DMS114 treated with DMSO at 0.1 percent for 48 hours (cell line): ENCODE measurements around the gene CENPI.
A peak's percentile ranks its signal among the peaks of the same experiment; 100 is the strongest.
"Not testable (repeated sequence)": the region's sequence is repeated elsewhere in the genome, so short reads cannot be mapped to it uniquely, and the experiment has no call there.

ENCODE experiments used
- DNase-seq: peaks from one replicate; lab custom pipeline; 2025; ENCODE audit not compliant: unreplicated experiment; lab: John Stamatoyannopoulos, UW

Gene CENPI

GRCh38 chrX:101097546-101098453 is at the start of gene CENPI:
TSS of gene CENPI (plus strand) at chrX:101098204. CDS start at chrX:101101071, 2,867 bp downstream.
- peak; percentile 94 for DNase-seq

- no peak for DNase-seq
These were observed 46.9 kb upstream of the CENPI start for GRCh38 chrX:101051153-101051548.

- peak; percentile 84 for DNase-seq
These were observed 46.3 kb upstream of the CENPI start, which contains the start of gene TRMT2B for GRCh38 chrX:101051549-101052302. TSS of gene TRMT2B (minus strand) at chrX:101052111. CDS start at chrX:101042289, 9,822 bp downstream.

- not testable (repeated sequence) for DNase-seq
These were observed 41.5 kb upstream of the CENPI start for GRCh38 chrX:101056551-101056950.

- no peak for DNase-seq
These were observed 40.8 kb upstream of the CENPI start for GRCh38 chrX:101057093-101057714.

GRCh38 chrX:101062176-101062575 is 35.8 kb upstream of the CENPI start:
- DNase-seq: no peak

- DNase-seq: no peak
These were observed 26.4 kb upstream of the CENPI start for GRCh38 chrX:101071582-101071981.

GRCh38 chrX:101078716-101079598 is 19.0 kb upstream of the CENPI start, which contains the start of gene TMEM35A:
TSS of gene TMEM35A (plus strand) at chrX:101078879. CDS start at chrX:101079003, 124 bp downstream.
- no peak for DNase-seq

- no peak for DNase-seq
These were observed 18.2 kb upstream of the CENPI start for GRCh38 chrX:101079736-101080270.

- no peak for DNase-seq
These were observed 17.5 kb upstream of the CENPI start for GRCh38 chrX:101080326-101081124.

- no peak for DNase-seq
These were observed 16.8 kb upstream of the CENPI start for GRCh38 chrX:101081231-101081630.

- no peak for DNase-seq
These were observed 6.2 kb upstream of the CENPI start for GRCh38 chrX:101091817-101092216.

- DNase-seq: no peak
These were observed 10.3 kb downstream of the CENPI start for GRCh38 chrX:101108284-101108683.

GRCh38 chrX:101117701-101118100 is 19.7 kb downstream of the CENPI start:
- DNase-seq: no peak

- no peak for DNase-seq
These were observed 38.2 kb downstream of the CENPI start for GRCh38 chrX:101136235-101136634.
